ENCODE data around the gene MCUR1. TPM values are rescaled to one million over a fixed set of nuclear protein-coding genes. Genes with fewer than 3 reads are reported as not detected.
A peak's percentile ranks its signal among the peaks of the same experiment; 100 is the strongest.

The MCUR1 gene
- total and polyA plus RNA-seq, 3 experiments from 2014 or later, result 8.4 to 54.8 (median 50.9) TPM

GRCh38 chr6:13825871-13826270 lies 11.5 kb upstream of the MCUR1 start:
- Histone ChIP-seq H3K27ac (ENCODE audit: low read depth, low read length) (no peak overlapping the region), H3K4me1 (ENCODE audit: insufficient read depth, low read length) (no peaks in the 10 kb centered on the region), H3K4me3 (ENCODE audit: low read length) (no peak overlapping the region), H3K9me3 (ENCODE audit: low read length) (no peaks in the 10 kb centered on the region), H3K27me3 (ENCODE audit: insufficient read depth, low read length, poor library complexity, severe bottlenecking) (no peaks in the 10 kb centered on the region), H3K36me3 (ENCODE audit: insufficient read depth, low read length) (no peaks in the 10 kb centered on the region)
- DNase-seq, result no peak
- Mint-ChIP-seq H3K27me3 (peaks cover 17 to 21% of the 10 kb centered on the region in 2 donors), H3K27ac (no peak overlapping the region), H3K4me3 (no peak overlapping the region), H3K9me3 (peaks cover 0 to 8% (median 0%) of the 10 kb centered on the region in 5 donors), H3K4me1 (no peaks in the 10 kb centered on the region), H3K36me3 (peaks cover 0 to 14% (median 2%) of the 10 kb centered on the region in 3 donors)
- CTCF ChIA-PET, result no interaction called here
- POLR2A ChIA-PET, result interaction anchor here (0.6 kb wide), 1 partner anchor 16 kb away, joined by 3 read pairs; no protein-coding TSS in a partner anchor

- H3K4me1 ChIP-seq (ENCODE audit: insufficient read depth, low read length), result peaks cover 8% of the 10 kb centered on the region
- Mint-ChIP-seq H3K36me3 (peaks cover 0 to 3% (median 0%) of the 10 kb centered on the region in 3 donors), H3K27ac (peak overlapping the region in 1 of 8 donors; percentile 14), H3K9me3 (no peaks in the 10 kb centered on the region), H3K27me3 (peaks cover 0 to 4% of the 10 kb centered on the region in 2 donors), H3K4me1 (peaks cover 7 to 10% (median 9%) of the 10 kb centered on the region in 3 donors), H3K4me3 (no peak overlapping the region)
- ChIA-PET POLR2A (no interaction called here), CTCF (no interaction called here)
- no peaks in the 10 kb centered on the region for H3K36me3 ChIP-seq (ENCODE audit: insufficient read depth, low read length)
- no peak overlapping the region for H3K4me3 ChIP-seq (ENCODE audit: low read length)
- H3K9me3 ChIP-seq (ENCODE audit: low read length), result no peaks in the 10 kb centered on the region
- no peak for DNase-seq
- no peak overlapping the region for H3K27ac ChIP-seq (ENCODE audit: low read depth, low read length)
- H3K27me3 ChIP-seq (ENCODE audit: insufficient read depth, low read length, poor library complexity, severe bottlenecking), result no peaks in the 10 kb centered on the region
These were observed 4.0 kb upstream of the MCUR1 start for GRCh38 chr6:13818341-13818740.

GRCh38 chr6:13814938-13815575 lies 700 bp upstream of the MCUR1 start:
- H3K4me1 ChIP-seq (ENCODE audit: insufficient read depth, low read length), result peaks cover 18% of the 10 kb centered on the region
- peaks cover 0 to 3% (median 0%) of the 10 kb centered on the region in 3 donors for H3K36me3 Mint-ChIP-seq
- CTCF ChIA-PET, result interaction anchor here (1.1 to 1.3 kb wide), 2 partner anchors 20 to 259 kb away, joined by 3 to 6 read pairs; no protein-coding TSS in a partner anchor
- H3K27me3 ChIP-seq (ENCODE audit: insufficient read depth, low read length, poor library complexity, severe bottlenecking), result no peaks in the 10 kb centered on the region
- POLR2A ChIA-PET, result interaction anchor here (0.6 to 1.6 kb wide), 2 partner anchors 42 to 485 kb away, joined by 3 to 4 read pairs; no protein-coding TSS in a partner anchor
- peaks cover 34 to 40% (median 39%) of the 10 kb centered on the region in 3 donors for H3K4me1 Mint-ChIP-seq
- no peaks in the 10 kb centered on the region for H3K36me3 ChIP-seq (ENCODE audit: insufficient read depth, low read length)
- H3K4me3 ChIP-seq (ENCODE audit: low read length), result peak overlapping the region; percentile 30
- no peak for DNase-seq
- no peaks in the 10 kb centered on the region for H3K9me3 ChIP-seq (ENCODE audit: low read length)
- peak overlapping the region; percentile 64 for H3K27ac ChIP-seq (ENCODE audit: low read depth, low read length)
- peak overlapping the region in 7 of 8 donors; percentile 44 to 95 (median 85) for H3K27ac Mint-ChIP-seq
- H3K4me3 Mint-ChIP-seq, result peak overlapping the region; percentile 83 to 93 (median 87)
- H3K9me3 Mint-ChIP-seq, result no peaks in the 10 kb centered on the region
- H3K27me3 Mint-ChIP-seq, result peaks cover 0 to 1% of the 10 kb centered on the region in 2 donors

DNA sequence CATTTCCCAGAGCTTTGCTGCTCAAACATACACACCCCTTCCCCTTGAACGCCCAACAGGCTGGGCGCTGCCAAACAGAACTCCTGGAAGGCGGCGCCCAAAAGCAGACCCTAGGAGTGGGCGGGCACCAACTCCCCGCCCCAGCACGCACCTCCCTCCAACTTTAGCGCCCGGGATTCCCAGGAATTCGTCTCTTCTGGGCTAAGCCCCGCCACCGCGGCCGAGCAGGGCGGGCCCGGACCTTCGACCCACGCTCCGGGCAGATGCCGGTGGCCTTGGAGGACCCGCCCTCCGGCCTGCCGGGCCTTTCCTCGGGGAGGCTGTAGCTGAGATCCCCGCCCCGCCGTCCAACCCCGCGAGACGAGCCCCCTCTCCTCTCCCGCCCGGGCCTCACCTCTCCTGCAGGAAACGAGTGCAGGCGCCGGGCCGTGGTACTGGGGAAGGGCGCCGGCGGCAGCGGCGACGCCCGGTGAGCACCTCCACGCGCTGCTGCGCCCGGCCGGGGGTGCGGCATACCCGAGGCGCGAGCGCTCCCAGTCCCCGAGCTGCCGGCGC lies 659 bp downstream of the MCUR1 start:
- Mint-ChIP-seq H3K4me3 (peak overlapping the region; percentile 87 to 95 (median 90)), H3K27ac (peak overlapping the region; percentile 55 to 86 (median 77)), H3K9me3 (no peaks in the 10 kb centered on the region), H3K4me1 (peaks cover 34 to 42% (median 40%) of the 10 kb centered on the region in 3 donors), H3K27me3 (no peaks in the 10 kb centered on the region), H3K36me3 (peaks cover 0 to 6% (median 0%) of the 10 kb centered on the region in 3 donors)
- no peaks in the 10 kb centered on the region for H3K9me3 ChIP-seq (ENCODE audit: low read length)
- no peaks in the 10 kb centered on the region for H3K27me3 ChIP-seq (ENCODE audit: insufficient read depth, low read length, poor library complexity, severe bottlenecking)
- DNase-seq, result peak in 2 of 5 donors; percentile 11 to 34
- H3K36me3 ChIP-seq (ENCODE audit: insufficient read depth, low read length), result no peaks in the 10 kb centered on the region
- H3K4me1 ChIP-seq (ENCODE audit: insufficient read depth, low read length), result peaks cover 18% of the 10 kb centered on the region
- POLR2A ChIA-PET, result interaction anchor here (1.3 to 1.6 kb wide), 2 partner anchors 198 to 483 kb away, joined by 3 to 9 read pairs; partner anchors contain the start of gene NOL7
- H3K4me3 ChIP-seq (ENCODE audit: low read length), result peak overlapping the region; percentile 79
- H3K27ac ChIP-seq (ENCODE audit: low read depth, low read length), result peak overlapping the region; percentile 63
- CTCF ChIA-PET, result interaction anchor here (0.8 to 1.1 kb wide), 3 partner anchors 10 to 261 kb away, joined by 3 read pairs; no protein-coding TSS in a partner anchor

DNA sequence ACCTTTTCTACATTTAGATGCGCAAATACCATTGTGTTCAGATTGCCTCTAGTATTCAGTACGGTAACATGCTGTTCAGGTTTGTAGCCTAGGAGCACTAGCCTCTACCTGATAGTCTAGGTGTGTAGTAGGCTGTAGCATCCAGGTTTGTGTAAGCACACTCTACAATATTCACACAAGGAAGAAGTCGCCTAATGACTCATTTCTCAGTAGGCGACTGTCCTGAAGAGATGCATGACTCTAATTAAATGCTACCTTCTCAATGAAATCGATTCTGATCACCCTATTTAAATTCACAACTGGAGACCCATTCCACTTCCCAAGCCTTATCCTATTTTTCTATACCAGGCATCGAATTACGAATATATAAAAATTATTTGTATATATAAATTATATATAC lies 1.3 kb downstream of the MCUR1 start:
- no peaks in the 10 kb centered on the region for H3K27me3 Mint-ChIP-seq
- peaks cover 0 to 6% (median 0%) of the 10 kb centered on the region in 3 donors for H3K36me3 Mint-ChIP-seq
- H3K4me3 Mint-ChIP-seq, result peak overlapping the region; percentile 87 to 95 (median 90)
- peaks cover 18% of the 10 kb centered on the region for H3K4me1 ChIP-seq (ENCODE audit: insufficient read depth, low read length)
- DNase-seq, result no peak
- H3K4me1 Mint-ChIP-seq, result peaks cover 34 to 45% (median 40%) of the 10 kb centered on the region in 3 donors
- no peaks in the 10 kb centered on the region for H3K27me3 ChIP-seq (ENCODE audit: insufficient read depth, low read length, poor library complexity, severe bottlenecking)
- no peak overlapping the region for H3K4me3 ChIP-seq (ENCODE audit: low read length)
- H3K9me3 Mint-ChIP-seq, result no peaks in the 10 kb centered on the region
- H3K27ac ChIP-seq (ENCODE audit: low read depth, low read length), result peak overlapping the region; percentile 63
- H3K9me3 ChIP-seq (ENCODE audit: low read length), result no peaks in the 10 kb centered on the region
- CTCF ChIA-PET, result no interaction called here
- peak overlapping the region in 7 of 8 donors; percentile 13 to 81 (median 55) for H3K27ac Mint-ChIP-seq
- H3K36me3 ChIP-seq (ENCODE audit: insufficient read depth, low read length), result no peaks in the 10 kb centered on the region
- POLR2A ChIA-PET, result interaction anchor here (1.3 kb wide), 1 partner anchor 198 kb away, joined by 9 read pairs; the partner anchor contains the start of gene NOL7

DNA sequence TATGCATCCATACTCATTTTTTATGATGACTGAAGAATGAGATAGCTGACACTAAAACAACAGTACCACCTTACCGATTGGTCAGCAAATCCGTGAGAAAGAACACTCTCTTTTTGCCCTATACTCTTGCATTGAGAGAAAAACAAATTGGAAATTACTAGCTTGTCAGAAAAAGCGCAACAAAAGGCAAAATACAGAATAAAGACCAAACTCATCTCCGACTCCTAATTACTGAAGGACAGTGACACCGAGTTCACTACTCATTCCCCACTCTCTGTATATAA lies 2.1 kb downstream of the MCUR1 start:
- Mint-ChIP-seq H3K4me3 (peak overlapping the region in 3 of 7 donors; percentile 4 to 95 (median 88)), H3K4me1 (peaks cover 34 to 45% (median 40%) of the 10 kb centered on the region in 3 donors), H3K36me3 (peaks cover 0 to 6% (median 0%) of the 10 kb centered on the region in 3 donors), H3K27me3 (no peaks in the 10 kb centered on the region), H3K27ac (peak overlapping the region in 4 of 8 donors; percentile 2 to 75 (median 34)), H3K9me3 (no peaks in the 10 kb centered on the region)
- no peak for DNase-seq
- Histone ChIP-seq H3K36me3 (ENCODE audit: insufficient read depth, low read length) (no peaks in the 10 kb centered on the region), H3K4me1 (ENCODE audit: insufficient read depth, low read length) (peaks cover 18% of the 10 kb centered on the region), H3K9me3 (ENCODE audit: low read length) (no peaks in the 10 kb centered on the region), H3K27ac (ENCODE audit: low read depth, low read length) (no peak overlapping the region), H3K27me3 (ENCODE audit: insufficient read depth, low read length, poor library complexity, severe bottlenecking) (no peaks in the 10 kb centered on the region), H3K4me3 (ENCODE audit: low read length) (no peak overlapping the region)
- ChIA-PET CTCF (interaction anchor here (1.5 kb wide), 1 partner anchor 17 kb away, joined by 7 read pairs; no protein-coding TSS in a partner anchor), POLR2A (no interaction called here)

DNA sequence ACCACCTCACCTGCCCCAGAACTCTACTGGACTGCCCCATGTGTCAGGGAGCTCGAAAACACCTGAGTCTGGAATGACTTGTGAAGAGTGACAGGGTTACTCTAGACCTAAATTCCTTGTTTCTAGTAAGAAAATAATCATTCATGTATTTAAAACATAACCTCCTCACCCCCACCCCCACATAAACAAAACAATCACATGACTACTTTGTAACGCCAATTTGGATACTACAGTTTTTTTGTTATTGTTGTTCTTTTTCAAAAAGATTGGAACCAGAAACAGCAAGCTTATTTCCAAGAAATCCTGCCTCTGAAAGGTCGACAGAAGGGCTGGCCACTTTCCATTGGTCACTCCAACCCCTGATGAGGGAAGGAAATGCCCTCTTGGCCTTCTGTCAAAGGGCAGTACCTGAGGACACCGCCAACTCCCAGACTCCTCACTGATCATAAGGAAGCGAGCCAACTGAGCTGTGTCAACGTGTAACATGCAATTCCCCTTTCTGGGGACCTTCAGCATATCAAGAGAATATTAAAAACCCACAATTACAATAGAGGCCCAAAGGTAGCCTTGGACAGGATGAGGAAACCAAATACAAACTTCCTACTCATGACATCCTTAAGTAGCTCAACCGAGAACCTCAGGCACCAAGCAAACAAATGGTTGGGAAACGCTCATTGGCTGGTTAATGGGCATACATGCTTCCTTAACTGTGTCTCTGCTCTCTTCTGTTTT lies 2.6 kb downstream of the MCUR1 start:
- peaks cover 34 to 45% (median 40%) of the 10 kb centered on the region in 3 donors for H3K4me1 Mint-ChIP-seq
- no peak overlapping the region for H3K27ac ChIP-seq (ENCODE audit: low read depth, low read length)
- no peaks in the 10 kb centered on the region for H3K27me3 ChIP-seq (ENCODE audit: insufficient read depth, low read length, poor library complexity, severe bottlenecking)
- H3K4me3 Mint-ChIP-seq, result peak overlapping the region in 1 of 7 donors; percentile 95
- H3K36me3 Mint-ChIP-seq, result peaks cover 0 to 10% (median 0%) of the 10 kb centered on the region in 3 donors
- no peak for DNase-seq
- no peaks in the 10 kb centered on the region for H3K36me3 ChIP-seq (ENCODE audit: insufficient read depth, low read length)
- no peaks in the 10 kb centered on the region for H3K9me3 Mint-ChIP-seq
- no peak overlapping the region for H3K4me3 ChIP-seq (ENCODE audit: low read length)
- no peaks in the 10 kb centered on the region for H3K9me3 ChIP-seq (ENCODE audit: low read length)
- H3K27ac Mint-ChIP-seq, result peak overlapping the region in 6 of 8 donors; percentile 2 to 75 (median 34)
- H3K27me3 Mint-ChIP-seq, result no peaks in the 10 kb centered on the region
- H3K4me1 ChIP-seq (ENCODE audit: insufficient read depth, low read length), result peaks cover 18% of the 10 kb centered on the region
- POLR2A ChIA-PET, result no interaction called here
- CTCF ChIA-PET, result interaction anchor here (1.5 kb wide), 1 partner anchor 17 kb away, joined by 7 read pairs; no protein-coding TSS in a partner anchor
